ENCODE measurements around the gene CLDN3. TPM values are rescaled to one million over a fixed set of nuclear protein-coding genes. Genes with fewer than 3 reads are reported as not detected.

The CLDN3 gene
- total and polyA plus RNA-seq, 12 donors: not detected

- ATAC-seq: no peak
- WGBS, 2 donors: 71 to 78% methylated on average over 17 of the region's 17 CpGs
Observed at GRCh38 chr7:73737491-73738219, 32.4 kb downstream of the CLDN3 start.

GRCh38 chr7:73736885-73737284 lies 33.2 kb downstream of the CLDN3 start:
- H3K4me3 ChIP-seq: no peak overlapping the region
- DNase-seq: no peak
- peaks cover 6 to 22% (median 15%) of the 10 kb centered on the region in 9 donors for H3K4me1 ChIP-seq
- H3K27ac ChIP-seq: no peak overlapping the region
- TF ChIP-seq CTCF (IDR thresholded peaks at IDR 0.05): no peak
- peaks cover 0 to 24% (median 0%) of the 10 kb centered on the region in 9 donors for H3K36me3 ChIP-seq
- 95 to 96% methylated on average over 14 of the region's 14 CpGs for WGBS, 2 donors
- intact Hi-C loops (cut with DNase I): loop anchor here in 5 of 10 donors (10.0 kb wide), 3 partner anchors 52 to 118 kb away; partner anchors contain the start of genes BUD23 (in 1 of the 5), DNAJC30 (in 1 of the 5) and METTL27 (in 1 of the 5)
- no peaks in the 10 kb centered on the region for H3K9me3 ChIP-seq
- ATAC-seq: no peak
- H3K27me3 ChIP-seq: no peaks in the 10 kb centered on the region

More at GRCh38 chr7:73737491-73738219, 32.4 kb downstream of the CLDN3 start:
- intact Hi-C loops (cut with DNase I): loop anchor here in 5 of 10 donors (10.0 kb wide), 3 partner anchors 53 to 117 kb away; partner anchors contain the start of genes BUD23 (in 1 of the 5), DNAJC30 (in 1 of the 5) and METTL27 (in 1 of the 5)
- TF ChIP-seq CTCF (IDR thresholded peaks at IDR 0.05): no peak
- Histone ChIP-seq H3K27me3 (no peaks in the 10 kb centered on the region), H3K36me3 (peaks cover 0 to 24% (median 0%) of the 10 kb centered on the region in 9 donors), H3K4me1 (peaks cover 6 to 24% (median 15%) of the 10 kb centered on the region in 9 donors), H3K4me3 (peak overlapping the region in 9 of 10 donors; percentile 76 to 92 (median 88)), H3K9me3 (no peaks in the 10 kb centered on the region), H3K27ac (peak overlapping the region in 7 of 10 donors; percentile 80 to 89 (median 87))
- no peak for DNase-seq

- no peak for DNase-seq
- H3K4me1 ChIP-seq: peaks cover 6 to 22% (median 15%) of the 10 kb centered on the region in 9 donors
- no peak for ATAC-seq
- peaks cover 0 to 24% (median 0%) of the 10 kb centered on the region in 9 donors for H3K36me3 ChIP-seq
- H3K9me3 ChIP-seq: no peaks in the 10 kb centered on the region
- no peak for TF ChIP-seq CTCF (IDR thresholded peaks at IDR 0.05)
- WGBS, 2 donors: 91 to 97% methylated on average over 8 of the region's 8 CpGs
- no peaks in the 10 kb centered on the region for H3K27me3 ChIP-seq
- H3K27ac ChIP-seq: no peak overlapping the region
- intact Hi-C loops (cut with DNase I): loop anchor here in 5 of 10 donors (10.0 kb wide), 3 partner anchors 51 to 119 kb away; partner anchors contain the start of genes BUD23 (in 1 of the 5), DNAJC30 (in 1 of the 5) and METTL27 (in 1 of the 5)
- H3K4me3 ChIP-seq: no peak overlapping the region
Observed at GRCh38 chr7:73735528-73735905, 34.6 kb downstream of the CLDN3 start.

GRCh38 chr7:73734619-73735527 lies 35.2 kb downstream of the CLDN3 start:
- Histone ChIP-seq H3K36me3 (peaks cover 0 to 24% (median 0%) of the 10 kb centered on the region in 9 donors), H3K27ac (peak overlapping the region in 1 of 10 donors; percentile 50), H3K4me3 (no peak overlapping the region), H3K4me1 (peaks cover 6 to 22% (median 15%) of the 10 kb centered on the region in 9 donors), H3K9me3 (no peaks in the 10 kb centered on the region), H3K27me3 (no peaks in the 10 kb centered on the region)
- WGBS, 2 donors: 67 to 70% methylated on average over 16 of the region's 16 CpGs
- DNase-seq (peak; percentile 50 to 68), ATAC-seq (peak in 3 of 8 donors; percentile 5 to 33 (median 10))
- intact Hi-C loops (cut with DNase I): loop anchor here in 5 of 10 donors (10.0 kb wide), 3 partner anchors 50 to 120 kb away; partner anchors contain the start of genes BUD23 (in 1 of the 5), DNAJC30 (in 1 of the 5) and METTL27 (in 1 of the 5)
- peak; percentile 37 to 89 (median 63) for TF ChIP-seq CTCF (IDR thresholded peaks at IDR 0.05)

All from heart right ventricle (tissue), 16 donors.